Activated CD4-positive, alpha-beta T cell treated with anti-CD3 and anti-CD28 coated beads, Interleukin-2, Interleukin-6, amounts not matched to agents 100 ng/mL and 50 ng/mL, durations not matched to agents 16 hours and 8 hours (primary cell): ENCODE data around the gene TBC1D3D.
"Not testable (repeated sequence)": the region's sequence is repeated elsewhere in the genome, so short reads cannot be mapped to it uniquely, and the experiment has no call there.

Source experiments
- DNase-seq: peaks from one replicate; pipeline ENCODE4 v3.0.0-alpha.2; 2020

TBC1D3D gene

DNA sequence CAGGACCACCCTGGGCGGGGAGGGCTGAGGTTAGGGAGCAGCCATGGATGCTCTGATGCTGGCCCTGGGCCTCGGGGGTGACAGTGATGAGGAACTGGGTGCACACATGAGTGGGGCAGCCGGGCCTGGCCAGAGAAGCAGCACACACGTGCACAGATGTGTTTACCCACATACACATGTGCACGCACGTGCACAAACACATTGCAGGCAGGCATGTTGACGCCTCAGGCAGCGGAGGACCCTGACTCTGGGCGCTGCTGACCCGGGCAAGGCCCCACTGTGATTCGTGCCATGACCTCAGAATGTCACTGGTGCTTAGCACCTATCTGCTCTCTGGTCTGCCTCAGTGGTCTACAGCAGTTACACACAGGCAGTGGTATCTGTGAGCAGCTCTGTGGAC is at the start of gene TBC1D3D:
Gene TBC1D3D (plus strand): TSS at position 301 of the 400 bp plus-strand sequence. CDS start 1,585 bp downstream, outside the sequence.
- not testable (repeated sequence) for DNase-seq

DNA sequence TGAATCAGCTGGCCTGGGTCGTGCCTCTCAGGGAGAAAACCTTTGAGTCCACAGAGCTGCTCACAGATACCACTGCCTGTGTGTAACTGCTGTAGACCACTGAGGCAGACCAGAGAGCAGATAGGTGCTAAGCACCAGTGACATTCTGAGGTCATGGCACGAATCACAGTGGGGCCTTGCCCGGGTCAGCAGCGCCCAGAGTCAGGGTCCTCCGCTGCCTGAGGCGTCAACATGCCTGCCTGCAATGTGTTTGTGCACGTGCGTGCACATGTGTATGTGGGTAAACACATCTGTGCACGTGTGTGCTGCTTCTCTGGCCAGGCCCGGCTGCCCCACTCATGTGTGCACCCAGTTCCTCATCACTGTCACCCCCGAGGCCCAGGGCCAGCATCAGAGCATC is 14.8 kb upstream of the TBC1D3D start, which contains the start of gene TBC1D3L:
Gene TBC1D3L (minus strand): TSS at position 101 of the 400 bp plus-strand sequence. CDS start 1,540 bp downstream, outside the sequence.
- not testable (repeated sequence) for DNase-seq
